Liver (tissue), 9 donors: ENCODE data around the gene PCNX3. TPM values are rescaled to one million over a fixed set of nuclear protein-coding genes. Genes with fewer than 3 reads are reported as not detected.

ENCODE experiments used
- DNase-seq: peaks from one replicate; pipeline ENCODE4 v3.0.0-alpha.2; 2017; ENCODE audit warnings: low spot score
- H3K27ac ChIP-seq, 2 donors: one replicate each; pipeline ENCODE4 v1.7.0; 2013; ENCODE audit warnings: inconsistent platforms in 2 of 2, low read length in 2 of 2, control low read depth in 1 of 2, low read depth in 1 of 2, mild to moderate bottlenecking in 1 of 2
- H3K27me3 ChIP-seq, 4 donors: one replicate each; pipeline versions ENCODE4 v1.6.1 to v1.7.0; 2013; ENCODE audit warnings: low read length in 3 of 4, inconsistent platforms in 1 of 4, mild to moderate bottlenecking in 1 of 4, moderate library complexity in 1 of 4; ENCODE audit not compliant: control insufficient read depth in 4 of 4, insufficient read depth in 4 of 4
- H3K36me3 ChIP-seq, 4 donors: one replicate each; pipeline versions ENCODE4 v1.6.1 to v1.7.0; 2013; ENCODE audit warnings: low read length in 3 of 4, mild to moderate bottlenecking in 3 of 4, low read depth in 1 of 4, moderate library complexity in 1 of 4; ENCODE audit not compliant: control insufficient read depth in 4 of 4, insufficient read depth in 3 of 4
- H3K4me1 ChIP-seq, 4 donors: one replicate each; pipeline versions ENCODE4 v1.6.1 to v1.7.0; 2013; ENCODE audit warnings: low read length in 3 of 4, mild to moderate bottlenecking in 3 of 4, moderate library complexity in 1 of 4; ENCODE audit not compliant: control insufficient read depth in 4 of 4, insufficient read depth in 4 of 4
- H3K4me3 ChIP-seq, 3 donors: one replicate each; pipeline versions ENCODE4 v1.6.1 to v1.7.0; 2013; ENCODE audit warnings: low read length in 3 of 3, control low read depth in 1 of 3, low read depth in 1 of 3, mild to moderate bottlenecking in 1 of 3
- H3K9ac ChIP-seq, 2 donors: one replicate each; pipeline ENCODE4 v1.7.0; 2013; ENCODE audit warnings: low read length in 2 of 2, mild to moderate bottlenecking in 2 of 2, moderate library complexity in 2 of 2, control low read depth in 1 of 2, low read depth in 1 of 2
- H3K9me3 ChIP-seq, 4 donors: one replicate each; pipeline versions ENCODE4 v1.6.1 to v1.7.0; 2013; ENCODE audit warnings: low read length in 3 of 4; ENCODE audit not compliant: control insufficient read depth in 4 of 4
- ATF3 ChIP-seq: IDR thresholded peaks from 2 replicates; pipeline ENCODE4 v1.6.1; 2016; ENCODE audit warnings: antibody characterized with exemption
- EGR1 ChIP-seq, 2 donors: IDR thresholded peaks; 2 replicates each; pipeline ENCODE4 v1.6.1; 2016 to 2018; ENCODE audit warnings: antibody characterized with exemption in 2 of 2, low read depth in 2 of 2
- FOXA1 ChIP-seq: IDR thresholded peaks from 2 replicates; pipeline ENCODE4 v1.6.1; 2016; ENCODE audit warnings: antibody characterized with exemption
- GABPA ChIP-seq, 2 donors: IDR thresholded peaks in 1 of 2; conservative IDR thresholded peaks in 1 of 2; 2 replicates each; pipeline ENCODE4 v1.6.1; 2016; ENCODE audit warnings: antibody characterized with exemption in 2 of 2, mild to moderate bottlenecking in 1 of 2, moderate library complexity in 1 of 2
- HNF4A ChIP-seq, 2 donors: conservative IDR thresholded peaks; 2 replicates each; pipeline ENCODE4 v1.6.1; 2016; ENCODE audit warnings: antibody characterized with exemption in 2 of 2, mild to moderate bottlenecking in 2 of 2
- JUND ChIP-seq, 2 donors: IDR thresholded peaks; 2 replicates each; pipeline ENCODE4 v1.6.1; 2016; ENCODE audit warnings: antibody characterized with exemption in 2 of 2
- MAX ChIP-seq: IDR thresholded peaks from 2 replicates; pipeline ENCODE4 v1.6.1; 2016; ENCODE audit warnings: antibody characterized with exemption
- NR2F2 ChIP-seq: IDR thresholded peaks from 2 replicates; pipeline ENCODE4 v1.6.1; 2016; ENCODE audit warnings: antibody characterized with exemption
- RAD21 ChIP-seq, 2 donors: IDR thresholded peaks; 2 replicates each; pipeline ENCODE4 v1.6.1; 2016; ENCODE audit warnings: antibody characterized with exemption in 2 of 2, mild to moderate bottlenecking in 2 of 2
- REST ChIP-seq: IDR thresholded peaks from 2 replicates; pipeline ENCODE4 v1.6.1; 2016; ENCODE audit warnings: antibody characterized with exemption, mild to moderate bottlenecking
- RXRA ChIP-seq, 2 donors: IDR thresholded peaks; 2 replicates each; pipeline ENCODE4 v1.6.1; 2017 to 2018; ENCODE audit warnings: antibody characterized with exemption in 2 of 2, mild to moderate bottlenecking in 1 of 2
- SP1 ChIP-seq: IDR thresholded peaks from 2 replicates; pipeline ENCODE4 v1.6.1; 2018; ENCODE audit warnings: antibody characterized with exemption, mild to moderate bottlenecking
- TAF1 ChIP-seq: conservative IDR thresholded peaks from 2 replicates; pipeline ENCODE4 v1.6.1; 2016; ENCODE audit warnings: antibody characterized with exemption, mild to moderate bottlenecking
- WGBS: extraction: QIAGEN DNeasy Blood & Tissue Kit; methylation state at CpG from one replicate; pipeline ENCODE4 v1.1.7; 2013; 5-methylcytosine and 5-hydroxymethylcytosine counted together
- polyA plus RNA-seq, 2 donors: library from polyadenylated mRNA; stranded (reverse) in 1 of 2; unstranded in 1 of 2; fragments of 200-250 nt in 1 of 2; fragments of >200 nt in 1 of 2; fragmentation: Nextera tagmentation in 1 of 2; extraction: Ambion mirVana in 1 of 2; gene quantifications; one replicate each; pipeline versions ENCODE4 v1.2.1 to v1.2.3, GENCODE V29; 2013 to 2015
- total RNA-seq, 2 donors: library from RNA; depleted of rRNA; stranded (reverse); fragments of >200 nt; gene quantifications; one replicate each; pipeline ENCODE4 v1.2.3, GENCODE V29; 2014
- TF ChIP-seq, protein P1 (sequence below): fragments of 150-350 bp; IDR thresholded peaks from 2 replicates; pipeline ENCODE4 v1.5.1; 2017; ENCODE audit warnings: improper control_type of control experiment, low read depth, low read length; ENCODE audit not compliant: missing input control
- TF ChIP-seq, protein P2 (sequence below): IDR thresholded peaks from 2 replicates; pipeline ENCODE4 v1.6.1; 2016; ENCODE audit warnings: antibody characterized with exemption
- donor health status: healthy.
- donor health status: healthy.
- donor health status: healthy.
- donor health status: healthy.
- donor health status: healthy.

The PCNX3 gene
- total and polyA plus RNA-seq, 4 donors: 4.7 to 13.4 (median 12.1) TPM

DNA sequence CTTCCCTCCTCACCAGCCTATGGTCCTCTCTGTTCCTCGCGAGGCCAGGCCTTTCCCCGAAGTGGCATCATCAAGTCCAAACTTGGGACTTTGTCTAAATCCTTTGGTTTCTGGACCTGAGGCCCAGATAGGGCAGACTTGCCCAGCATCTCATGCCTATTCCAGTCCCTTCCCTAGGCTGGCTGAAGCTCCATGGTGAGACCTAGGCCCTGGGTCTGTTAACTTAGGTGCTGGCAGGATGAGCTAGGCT, 35.7 kb downstream of the PCNX3 start:
- Histone ChIP-seq H3K4me1 (peaks cover 33 to 66% (median 47%) of the 10 kb centered on the region in 4 donors), H3K27me3 (no peaks in the 10 kb centered on the region), H3K36me3 (peaks cover 6 to 26% (median 16%) of the 10 kb centered on the region in 4 donors), H3K9ac (no peak overlapping the region), H3K9me3 (no peaks in the 10 kb centered on the region), H3K4me3 (no peak overlapping the region), H3K27ac (peak overlapping the region; percentile 20 to 98)
- TF ChIP-seq NR2F2: no peak
- no peak for TF ChIP-seq TAF1
- TF ChIP-seq, protein P1, sequence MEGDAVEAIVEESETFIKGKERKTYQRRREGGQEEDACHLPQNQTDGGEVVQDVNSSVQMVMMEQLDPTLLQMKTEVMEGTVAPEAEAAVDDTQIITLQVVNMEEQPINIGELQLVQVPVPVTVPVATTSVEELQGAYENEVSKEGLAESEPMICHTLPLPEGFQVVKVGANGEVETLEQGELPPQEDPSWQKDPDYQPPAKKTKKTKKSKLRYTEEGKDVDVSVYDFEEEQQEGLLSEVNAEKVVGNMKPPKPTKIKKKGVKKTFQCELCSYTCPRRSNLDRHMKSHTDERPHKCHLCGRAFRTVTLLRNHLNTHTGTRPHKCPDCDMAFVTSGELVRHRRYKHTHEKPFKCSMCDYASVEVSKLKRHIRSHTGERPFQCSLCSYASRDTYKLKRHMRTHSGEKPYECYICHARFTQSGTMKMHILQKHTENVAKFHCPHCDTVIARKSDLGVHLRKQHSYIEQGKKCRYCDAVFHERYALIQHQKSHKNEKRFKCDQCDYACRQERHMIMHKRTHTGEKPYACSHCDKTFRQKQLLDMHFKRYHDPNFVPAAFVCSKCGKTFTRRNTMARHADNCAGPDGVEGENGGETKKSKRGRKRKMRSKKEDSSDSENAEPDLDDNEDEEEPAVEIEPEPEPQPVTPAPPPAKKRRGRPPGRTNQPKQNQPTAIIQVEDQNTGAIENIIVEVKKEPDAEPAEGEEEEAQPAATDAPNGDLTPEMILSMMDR: no peak
- TF ChIP-seq FOXA1: no peak
- no peak for TF ChIP-seq HNF4A (conservative IDR thresholded peaks at IDR 0.05)
- DNase-seq: no peak
- WGBS: 92% methylated on average over 3 of the region's 3 CpGs

GRCh38 chr11:65651589-65652510, 36.3 kb downstream of the PCNX3 start:
- Histone ChIP-seq H3K27me3 (no peaks in the 10 kb centered on the region), H3K27ac (peak overlapping the region; percentile 98), H3K9me3 (no peaks in the 10 kb centered on the region), H3K4me3 (peak overlapping the region in 2 of 3 donors; percentile 51 to 60), H3K9ac (peak overlapping the region in 1 of 2 donors; percentile 26), H3K36me3 (peaks cover 7 to 29% (median 18%) of the 10 kb centered on the region in 4 donors), H3K4me1 (peaks cover 28 to 66% (median 47%) of the 10 kb centered on the region in 4 donors)
- 22% methylated on average over 28 of the region's 28 CpGs for WGBS
- no peak for TF ChIP-seq SP1
- no peak for TF ChIP-seq JUND (IDR thresholded peaks at IDR 0.05)
- no peak for TF ChIP-seq RAD21 (IDR thresholded peaks at IDR 0.05)
- TF ChIP-seq NR2F2: peak; percentile 78
- no peak for TF ChIP-seq EGR1 (IDR thresholded peaks at IDR 0.05; ENCODE audit: low read depth in 2 of 2)
- TF ChIP-seq RXRA (IDR thresholded peaks at IDR 0.05): peak in 1 of 2 donors; percentile 14
- TF ChIP-seq FOXA1: no peak
- peak; percentile 76 for DNase-seq

DNA sequence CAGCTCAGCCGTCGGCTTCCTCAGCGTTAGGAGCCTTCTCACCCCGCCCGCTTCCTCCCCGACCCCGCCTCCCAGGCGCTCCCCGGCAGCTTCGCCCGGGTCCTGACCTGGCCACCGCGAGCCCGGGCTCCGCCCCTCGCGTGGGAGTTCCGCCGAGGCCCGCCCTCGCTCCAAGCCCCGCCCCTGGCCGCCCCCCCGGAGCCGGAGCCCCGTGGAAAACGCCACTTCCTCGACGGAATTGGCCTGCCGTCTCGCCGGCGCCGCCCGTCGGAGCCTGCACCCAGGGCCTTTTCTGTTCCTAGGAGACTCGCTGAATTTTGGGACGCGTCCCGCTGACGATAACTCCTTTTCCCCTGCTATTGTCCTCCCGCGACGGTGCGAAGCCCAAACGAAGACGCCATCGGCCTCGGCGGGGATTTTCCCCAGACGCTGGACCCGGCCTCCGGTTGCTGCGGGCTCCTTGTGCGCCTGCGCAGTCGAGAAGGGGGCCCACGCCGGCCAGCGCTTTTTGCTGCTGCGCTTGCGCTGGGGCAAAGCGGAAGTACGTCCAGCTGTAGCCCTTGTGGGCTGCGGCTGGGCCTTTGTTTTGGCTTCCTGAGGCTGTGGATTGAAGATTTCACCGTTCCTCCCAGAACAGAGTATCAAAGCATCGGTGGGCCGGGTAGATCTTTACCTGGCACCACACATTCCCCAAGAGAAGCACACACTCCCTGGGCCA, 37.1 kb downstream of the PCNX3 start:
- Histone ChIP-seq H3K9me3 (no peaks in the 10 kb centered on the region), H3K4me1 (peaks cover 22 to 63% (median 47%) of the 10 kb centered on the region in 4 donors), H3K9ac (peak overlapping the region; percentile 75 to 97), H3K27ac (peak overlapping the region; percentile 98), H3K36me3 (peaks cover 15 to 37% (median 23%) of the 10 kb centered on the region in 4 donors), H3K27me3 (no peaks in the 10 kb centered on the region), H3K4me3 (peak overlapping the region; percentile 57 to 72 (median 60))
- DNase-seq: peak; percentile 95
- under 1% methylated on average over 68 of the region's 68 CpGs for WGBS
- TF ChIP-seq REST (peak; percentile 41), FOXA1 (no peak), GABPA (IDR thresholded peaks at IDR 0.05 in 1 of 2, conservative IDR thresholded peaks at IDR 0.05 in 1 of 2) (peak in 1 of 2 donors; percentile 76), JUND (IDR thresholded peaks at IDR 0.05) (no peak), ATF3 (no peak), TAF1 (no peak), MAX (peak; percentile 4), HNF4A (conservative IDR thresholded peaks at IDR 0.05) (peak in 1 of 2 donors; percentile 23)
- TF ChIP-seq, protein P2, sequence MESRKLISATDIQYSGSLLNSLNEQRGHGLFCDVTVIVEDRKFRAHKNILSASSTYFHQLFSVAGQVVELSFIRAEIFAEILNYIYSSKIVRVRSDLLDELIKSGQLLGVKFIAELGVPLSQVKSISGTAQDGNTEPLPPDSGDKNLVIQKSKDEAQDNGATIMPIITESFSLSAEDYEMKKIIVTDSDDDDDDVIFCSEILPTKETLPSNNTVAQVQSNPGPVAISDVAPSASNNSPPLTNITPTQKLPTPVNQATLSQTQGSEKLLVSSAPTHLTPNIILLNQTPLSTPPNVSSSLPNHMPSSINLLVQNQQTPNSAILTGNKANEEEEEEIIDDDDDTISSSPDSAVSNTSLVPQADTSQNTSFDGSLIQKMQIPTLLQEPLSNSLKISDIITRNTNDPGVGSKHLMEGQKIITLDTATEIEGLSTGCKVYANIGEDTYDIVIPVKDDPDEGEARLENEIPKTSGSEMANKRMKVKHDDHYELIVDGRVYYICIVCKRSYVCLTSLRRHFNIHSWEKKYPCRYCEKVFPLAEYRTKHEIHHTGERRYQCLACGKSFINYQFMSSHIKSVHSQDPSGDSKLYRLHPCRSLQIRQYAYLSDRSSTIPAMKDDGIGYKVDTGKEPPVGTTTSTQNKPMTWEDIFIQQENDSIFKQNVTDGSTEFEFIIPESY: no peak
